ENCODE measurements around the gene RAB4A. TPM values are rescaled to one million over a fixed set of nuclear protein-coding genes. Genes with fewer than 3 reads are reported as not detected.

Gene RAB4A
- total and polyA plus RNA-seq, 2 of the 13 experiments (the other 11 are each of a cell fraction or from before 2014, with no cell fraction given) = 56.0 to 80.1 TPM

DNA sequence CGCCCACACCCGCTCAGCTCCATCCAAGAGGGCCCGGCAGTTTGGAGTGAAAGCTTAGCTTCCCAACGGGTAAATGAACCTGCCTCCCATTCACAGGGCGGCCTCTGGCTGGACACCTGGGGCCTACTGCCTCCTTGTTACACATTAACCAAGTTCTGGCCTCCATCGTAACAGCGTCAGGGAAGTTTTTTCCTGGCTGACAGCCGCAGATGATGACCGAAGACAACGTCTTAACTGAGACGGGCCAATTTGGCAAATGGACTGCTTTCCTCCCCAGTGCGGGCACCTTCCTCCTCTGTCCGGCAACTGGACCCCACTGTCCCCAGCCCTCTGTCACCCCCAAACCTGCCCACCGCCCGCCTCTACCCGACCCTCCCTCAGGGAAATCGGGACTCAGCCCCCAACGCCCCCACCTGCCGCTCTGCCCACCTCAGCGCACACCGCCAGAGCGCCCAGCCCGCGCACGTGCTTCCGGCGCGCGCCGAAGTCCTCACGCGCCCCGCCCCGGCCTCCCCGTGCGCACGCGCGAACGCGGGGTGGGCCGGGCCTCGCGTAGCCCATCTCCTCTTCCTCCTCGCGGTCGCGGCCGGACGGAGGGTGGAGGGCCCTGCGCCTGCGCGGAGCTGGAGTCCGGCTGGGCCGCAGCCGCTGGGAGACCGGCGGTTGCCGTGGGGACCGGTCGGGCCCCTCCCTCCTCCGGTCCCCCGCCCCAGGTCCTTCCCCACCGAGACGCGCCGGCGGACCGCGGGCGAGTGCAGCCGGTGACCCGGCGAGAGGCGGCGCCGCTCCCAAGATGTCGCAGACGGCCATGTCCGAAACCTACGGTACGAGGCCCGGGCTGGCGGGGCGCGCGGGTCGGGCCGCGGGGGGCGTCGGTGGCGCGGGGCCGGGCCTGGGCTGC is at the start of gene RAB4A (continued):
- TF ChIP-seq ZNF556 (CRISPR knock-in tag; IDR thresholded peaks at IDR 0.05; ENCODE audit: borderline replicate concordance) (no peak), RFXANK (CRISPR knock-in tag; IDR thresholded peaks at IDR 0.05) (peak; percentile 69; the same call in 1 of the 2 replicates), ZBTB3 (CRISPR knock-in tag; IDR thresholded peaks at IDR 0.05; ENCODE audit: borderline replicate concordance, low read depth) (no peak), IRX3 (CRISPR knock-in tag; IDR thresholded peaks at IDR 0.05; ENCODE audit: borderline replicate concordance, low read depth) (peak; percentile 87), MIER2 (CRISPR knock-in tag; IDR thresholded peaks at IDR 0.05) (no peak), HNRNPUL1 (IDR thresholded peaks at IDR 0.05; ENCODE audit: low read depth, low read length) (0 out of 2 replicates have a peak, but pooled peaks have one; percentile 48), MYC (CRISPR knock-in tag; IDR thresholded peaks at IDR 0.05; ENCODE audit: borderline replicate concordance) (peak; percentile 97), CHD4 (IDR thresholded peaks at IDR 0.05; ENCODE audit: borderline replicate concordance, low read length) (no peak), FOXP1 (IDR thresholded peaks at IDR 0.05) (no peak), FOXP1 (CRISPR knock-in tag; IDR thresholded peaks at IDR 0.05) (no peak), ZFX (CRISPR knock-in tag; IDR thresholded peaks at IDR 0.05; ENCODE audit: low read depth) (peak; percentile 86), MIER3 (CRISPR knock-in tag; IDR thresholded peaks at IDR 0.05; ENCODE audit: borderline replicate concordance) (no peak), POLR2AphosphoS5 (IDR thresholded peaks at IDR 0.05; ENCODE audit: low read depth, low read length) (peak; percentile 69), ARNTL (CRISPR knock-in tag; IDR thresholded peaks at IDR 0.05) (peak; percentile 87), ZNF816 (CRISPR knock-in tag; IDR thresholded peaks at IDR 0.05; ENCODE audit: borderline replicate concordance) (no peak), ZNF562 (CRISPR knock-in tag; IDR thresholded peaks at IDR 0.05; ENCODE audit: borderline replicate concordance) (peak; percentile 90)
- TF ChIP-seq, protein P1, sequence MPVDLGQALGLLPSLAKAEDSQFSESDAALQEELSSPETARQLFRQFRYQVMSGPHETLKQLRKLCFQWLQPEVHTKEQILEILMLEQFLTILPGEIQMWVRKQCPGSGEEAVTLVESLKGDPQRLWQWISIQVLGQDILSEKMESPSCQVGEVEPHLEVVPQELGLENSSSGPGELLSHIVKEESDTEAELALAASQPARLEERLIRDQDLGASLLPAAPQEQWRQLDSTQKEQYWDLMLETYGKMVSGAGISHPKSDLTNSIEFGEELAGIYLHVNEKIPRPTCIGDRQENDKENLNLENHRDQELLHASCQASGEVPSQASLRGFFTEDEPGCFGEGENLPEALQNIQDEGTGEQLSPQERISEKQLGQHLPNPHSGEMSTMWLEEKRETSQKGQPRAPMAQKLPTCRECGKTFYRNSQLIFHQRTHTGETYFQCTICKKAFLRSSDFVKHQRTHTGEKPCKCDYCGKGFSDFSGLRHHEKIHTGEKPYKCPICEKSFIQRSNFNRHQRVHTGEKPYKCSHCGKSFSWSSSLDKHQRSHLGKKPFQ (CRISPR knock-in tag; IDR thresholded peaks at IDR 0.05; ENCODE audit: insufficient replicate concordance) = peak; percentile 92
- TF ChIP-seq, protein P2, sequence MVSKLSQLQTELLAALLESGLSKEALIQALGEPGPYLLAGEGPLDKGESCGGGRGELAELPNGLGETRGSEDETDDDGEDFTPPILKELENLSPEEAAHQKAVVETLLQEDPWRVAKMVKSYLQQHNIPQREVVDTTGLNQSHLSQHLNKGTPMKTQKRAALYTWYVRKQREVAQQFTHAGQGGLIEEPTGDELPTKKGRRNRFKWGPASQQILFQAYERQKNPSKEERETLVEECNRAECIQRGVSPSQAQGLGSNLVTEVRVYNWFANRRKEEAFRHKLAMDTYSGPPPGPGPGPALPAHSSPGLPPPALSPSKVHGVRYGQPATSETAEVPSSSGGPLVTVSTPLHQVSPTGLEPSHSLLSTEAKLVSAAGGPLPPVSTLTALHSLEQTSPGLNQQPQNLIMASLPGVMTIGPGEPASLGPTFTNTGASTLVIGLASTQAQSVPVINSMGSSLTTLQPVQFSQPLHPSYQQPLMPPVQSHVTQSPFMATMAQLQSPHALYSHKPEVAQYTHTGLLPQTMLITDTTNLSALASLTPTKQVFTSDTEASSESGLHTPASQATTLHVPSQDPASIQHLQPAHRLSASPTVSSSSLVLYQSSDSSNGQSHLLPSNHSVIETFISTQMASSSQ (IDR thresholded peaks at IDR 0.05; ENCODE audit: low read depth) = peak; percentile 95
- TF ChIP-seq, protein P2 (CRISPR knock-in tag; IDR thresholded peaks at IDR 0.05; ENCODE audit: borderline replicate concordance) = peak; percentile 96
- TF ChIP-seq, protein P3, sequence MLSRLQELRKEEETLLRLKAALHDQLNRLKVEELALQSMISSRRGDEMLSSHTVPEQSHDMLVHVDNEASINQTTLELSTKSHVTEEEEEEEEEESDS (CRISPR knock-in tag; IDR thresholded peaks at IDR 0.05; ENCODE audit: borderline replicate concordance) = peak; percentile 94
- TF ChIP-seq, protein P4, sequence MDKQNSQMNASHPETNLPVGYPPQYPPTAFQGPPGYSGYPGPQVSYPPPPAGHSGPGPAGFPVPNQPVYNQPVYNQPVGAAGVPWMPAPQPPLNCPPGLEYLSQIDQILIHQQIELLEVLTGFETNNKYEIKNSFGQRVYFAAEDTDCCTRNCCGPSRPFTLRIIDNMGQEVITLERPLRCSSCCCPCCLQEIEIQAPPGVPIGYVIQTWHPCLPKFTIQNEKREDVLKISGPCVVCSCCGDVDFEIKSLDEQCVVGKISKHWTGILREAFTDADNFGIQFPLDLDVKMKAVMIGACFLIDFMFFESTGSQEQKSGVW (CRISPR knock-in tag; IDR thresholded peaks at IDR 0.05; ENCODE audit: borderline replicate concordance) = peak; percentile 62; the same call in 1 of the 2 replicates
- TF ChIP-seq, protein P5, sequence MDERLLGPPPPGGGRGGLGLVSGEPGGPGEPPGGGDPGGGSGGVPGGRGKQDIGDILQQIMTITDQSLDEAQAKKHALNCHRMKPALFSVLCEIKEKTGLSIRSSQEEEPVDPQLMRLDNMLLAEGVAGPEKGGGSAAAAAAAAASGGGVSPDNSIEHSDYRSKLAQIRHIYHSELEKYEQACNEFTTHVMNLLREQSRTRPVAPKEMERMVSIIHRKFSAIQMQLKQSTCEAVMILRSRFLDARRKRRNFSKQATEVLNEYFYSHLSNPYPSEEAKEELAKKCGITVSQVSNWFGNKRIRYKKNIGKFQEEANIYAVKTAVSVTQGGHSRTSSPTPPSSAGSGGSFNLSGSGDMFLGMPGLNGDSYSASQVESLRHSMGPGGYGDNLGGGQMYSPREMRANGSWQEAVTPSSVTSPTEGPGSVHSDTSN (CRISPR knock-in tag; IDR thresholded peaks at IDR 0.05) = no peak

Measured in HepG2 (cell line).